Mucosa of descending colon (tissue), 3 donors: ENCODE results near the gene CACNA1C. TPM values are rescaled to one million over a fixed set of nuclear protein-coding genes. Genes with fewer than 3 reads are reported as not detected.

Experiments used
- ATAC-seq: fragments of 200-7000 bp; cut with Tn5 transposase; one replicate; pipeline ENCODE4 v1.9.1; 2020; ENCODE audit warnings: mild to moderate bottlenecking, moderate library complexity
- DNase-seq, 3 donors: peaks; one replicate each; pipeline ENCODE4 v3.0.0-alpha.2; 2020
- H3K36me3 ChIP-seq: fragments of 200-600 bp; one replicate; pipeline ENCODE4 v1.8.0; 2021; ENCODE audit warnings: low read depth, mild to moderate bottlenecking
- H3K4me1 ChIP-seq: fragments of 200-600 bp; one replicate; pipeline ENCODE4 v1.8.0; 2021; ENCODE audit warnings: low read depth, mild to moderate bottlenecking
- H3K4me3 ChIP-seq: fragments of 200-600 bp; one replicate; pipeline ENCODE4 v1.8.0; 2021; ENCODE audit warnings: mild to moderate bottlenecking
- H3K9me3 ChIP-seq: fragments of 200-600 bp; one replicate; pipeline ENCODE4 v1.8.0; 2021; ENCODE audit warnings: mild to moderate bottlenecking
- intact Hi-C, 2 donors: fragments of 100-400 bp; cut with DNase I in 1 of 2; cut with micrococcal nuclease in 1 of 2; formaldehyde crosslinking; loops; one replicate each; pipeline versions ENCODE4 v1.11.0 to v1.11.1; 2022; cut with DNase I, micrococcal nuclease
- total RNA-seq, 3 donors: library from RNA; stranded (reverse); fragmentation: NEBNext Ultra II Directional in 2 of 3; extraction: Animal tissue kit (Norgen Biotek cat#: 25700) in 2 of 3; gene quantifications; one replicate each; pipeline versions ENCODE4 v1.2.1 to v1.2.4, GENCODE V29; 2021 to 2023
- TF ChIP-seq, protein P1 (sequence below): fragments of 200-600 bp; IDR thresholded peaks from one replicate; pipeline ENCODE4 v1.8.0; 2022; ENCODE audit warnings: antibody characterized with exemption, mild to moderate bottlenecking
- donor health status: DM: no; HTN: no; CAD: no; lungs with moderate emphysema.
- donor health status: DM: no; HTN: no; CAD: no.
- donor health status: DM: no; HTN: yes; CAD: no.

CACNA1C gene
- total RNA-seq, 3 donors from 2014 or later, result 5.5 to 89.4 (median 9.2) TPM

DNA sequence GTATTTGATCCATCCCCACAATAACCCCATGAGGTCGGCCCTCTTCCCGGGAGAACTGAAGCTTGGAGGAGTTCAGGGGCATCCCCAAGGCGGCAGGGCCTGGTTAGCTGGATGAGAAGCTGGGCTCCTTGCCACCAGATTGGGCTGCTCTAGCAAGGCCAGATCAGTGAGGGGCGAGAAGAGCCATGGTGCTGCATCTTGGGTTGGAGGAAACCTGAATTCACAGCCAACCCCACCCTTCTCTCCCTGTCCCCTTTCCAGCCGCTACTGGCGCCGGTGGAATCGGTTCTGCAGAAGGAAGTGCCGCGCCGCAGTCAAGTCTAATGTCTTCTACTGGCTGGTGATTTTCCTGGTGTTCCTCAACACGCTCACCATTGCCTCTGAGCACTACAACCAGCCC is 513.4 kb downstream of the CACNA1C start:
- H3K36me3 ChIP-seq, result no peaks in the 10 kb centered on the region
- no peak overlapping the region for H3K4me3 ChIP-seq
- ATAC-seq, result no peak
- no peaks in the 10 kb centered on the region for H3K4me1 ChIP-seq
- TF ChIP-seq, protein P1, sequence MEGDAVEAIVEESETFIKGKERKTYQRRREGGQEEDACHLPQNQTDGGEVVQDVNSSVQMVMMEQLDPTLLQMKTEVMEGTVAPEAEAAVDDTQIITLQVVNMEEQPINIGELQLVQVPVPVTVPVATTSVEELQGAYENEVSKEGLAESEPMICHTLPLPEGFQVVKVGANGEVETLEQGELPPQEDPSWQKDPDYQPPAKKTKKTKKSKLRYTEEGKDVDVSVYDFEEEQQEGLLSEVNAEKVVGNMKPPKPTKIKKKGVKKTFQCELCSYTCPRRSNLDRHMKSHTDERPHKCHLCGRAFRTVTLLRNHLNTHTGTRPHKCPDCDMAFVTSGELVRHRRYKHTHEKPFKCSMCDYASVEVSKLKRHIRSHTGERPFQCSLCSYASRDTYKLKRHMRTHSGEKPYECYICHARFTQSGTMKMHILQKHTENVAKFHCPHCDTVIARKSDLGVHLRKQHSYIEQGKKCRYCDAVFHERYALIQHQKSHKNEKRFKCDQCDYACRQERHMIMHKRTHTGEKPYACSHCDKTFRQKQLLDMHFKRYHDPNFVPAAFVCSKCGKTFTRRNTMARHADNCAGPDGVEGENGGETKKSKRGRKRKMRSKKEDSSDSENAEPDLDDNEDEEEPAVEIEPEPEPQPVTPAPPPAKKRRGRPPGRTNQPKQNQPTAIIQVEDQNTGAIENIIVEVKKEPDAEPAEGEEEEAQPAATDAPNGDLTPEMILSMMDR, result no peak
- H3K9me3 ChIP-seq, result no peaks in the 10 kb centered on the region
- no peak for DNase-seq
- intact Hi-C loops, result no loop called here

GRCh38 chr12:2567711-2568110 is 514.9 kb downstream of the CACNA1C start:
- H3K4me1 ChIP-seq, result no peaks in the 10 kb centered on the region
- no peaks in the 10 kb centered on the region for H3K36me3 ChIP-seq
- no peaks in the 10 kb centered on the region for H3K9me3 ChIP-seq
- ATAC-seq, result no peak
- no peak for DNase-seq
- intact Hi-C loops, result no loop called here
- H3K4me3 ChIP-seq, result no peak overlapping the region
- TF ChIP-seq, protein P1, result no peak

- no peaks in the 10 kb centered on the region for H3K9me3 ChIP-seq
- ATAC-seq (no peak), DNase-seq (no peak)
- TF ChIP-seq, protein P1, result no peak
- H3K4me3 ChIP-seq, result no peak overlapping the region
- H3K4me1 ChIP-seq, result no peaks in the 10 kb centered on the region
- intact Hi-C loops, result no loop called here
- no peaks in the 10 kb centered on the region for H3K36me3 ChIP-seq
These were observed 517.8 kb downstream of the CACNA1C start for GRCh38 chr12:2570562-2570961.

DNA sequence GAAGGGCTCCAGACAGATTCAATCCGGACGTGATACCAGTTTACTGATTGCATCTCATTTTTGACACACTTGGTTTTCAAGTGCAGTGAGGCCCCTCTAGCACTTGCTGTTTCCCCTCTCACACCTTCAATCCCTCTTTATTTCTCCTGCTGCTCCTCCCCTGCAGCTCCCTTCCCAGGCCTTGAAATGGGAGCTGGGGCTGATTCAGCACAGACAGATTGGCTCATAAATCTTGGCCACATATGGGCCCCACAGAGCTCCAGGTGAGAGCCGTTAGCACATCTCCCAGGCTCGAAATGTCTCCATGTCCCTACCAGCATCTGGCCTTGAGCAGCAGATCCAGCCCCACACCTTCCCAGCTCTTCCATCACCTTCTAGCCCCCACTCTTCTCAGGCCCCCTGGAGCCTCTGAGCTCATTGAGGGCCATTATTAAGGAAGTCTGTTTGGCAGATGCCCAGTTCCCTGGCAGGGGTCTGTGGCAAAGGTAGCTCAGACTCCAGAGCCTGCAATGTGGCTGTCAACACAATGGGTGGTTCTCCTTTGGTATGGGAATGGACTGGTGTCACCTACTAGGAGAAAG is 521.7 kb downstream of the CACNA1C start:
- Histone ChIP-seq H3K4me1 (no peaks in the 10 kb centered on the region), H3K9me3 (no peaks in the 10 kb centered on the region), H3K4me3 (no peak overlapping the region), H3K36me3 (no peaks in the 10 kb centered on the region)
- ATAC-seq (no peak), DNase-seq (no peak)
- intact Hi-C loops, result no loop called here
- TF ChIP-seq, protein P1, result no peak

GRCh38 chr12:2575245-2575644 is 522.5 kb downstream of the CACNA1C start:
- H3K36me3 ChIP-seq, result no peaks in the 10 kb centered on the region
- no peak overlapping the region for H3K4me3 ChIP-seq
- ATAC-seq (no peak), DNase-seq (no peak)
- H3K4me1 ChIP-seq, result no peaks in the 10 kb centered on the region
- H3K9me3 ChIP-seq, result no peaks in the 10 kb centered on the region
- TF ChIP-seq, protein P1, result no peak
- intact Hi-C loops, result no loop called here

GRCh38 chr12:2578211-2578610 is 525.4 kb downstream of the CACNA1C start:
- no peak for ATAC-seq
- Histone ChIP-seq H3K36me3 (no peaks in the 10 kb centered on the region), H3K4me1 (peaks cover 1% of the 10 kb centered on the region), H3K4me3 (no peak overlapping the region), H3K9me3 (no peaks in the 10 kb centered on the region)
- DNase-seq, result no peak
- TF ChIP-seq, protein P1, result no peak
- intact Hi-C loops, result no loop called here
